ENCODE data around the gene PTGDR2. TPM values are rescaled to one million over a fixed set of nuclear protein-coding genes. Genes with fewer than 3 reads are reported as not detected.

PTGDR2 gene
- total RNA-seq, 1 donor from 2014 or later: not detected

DNA sequence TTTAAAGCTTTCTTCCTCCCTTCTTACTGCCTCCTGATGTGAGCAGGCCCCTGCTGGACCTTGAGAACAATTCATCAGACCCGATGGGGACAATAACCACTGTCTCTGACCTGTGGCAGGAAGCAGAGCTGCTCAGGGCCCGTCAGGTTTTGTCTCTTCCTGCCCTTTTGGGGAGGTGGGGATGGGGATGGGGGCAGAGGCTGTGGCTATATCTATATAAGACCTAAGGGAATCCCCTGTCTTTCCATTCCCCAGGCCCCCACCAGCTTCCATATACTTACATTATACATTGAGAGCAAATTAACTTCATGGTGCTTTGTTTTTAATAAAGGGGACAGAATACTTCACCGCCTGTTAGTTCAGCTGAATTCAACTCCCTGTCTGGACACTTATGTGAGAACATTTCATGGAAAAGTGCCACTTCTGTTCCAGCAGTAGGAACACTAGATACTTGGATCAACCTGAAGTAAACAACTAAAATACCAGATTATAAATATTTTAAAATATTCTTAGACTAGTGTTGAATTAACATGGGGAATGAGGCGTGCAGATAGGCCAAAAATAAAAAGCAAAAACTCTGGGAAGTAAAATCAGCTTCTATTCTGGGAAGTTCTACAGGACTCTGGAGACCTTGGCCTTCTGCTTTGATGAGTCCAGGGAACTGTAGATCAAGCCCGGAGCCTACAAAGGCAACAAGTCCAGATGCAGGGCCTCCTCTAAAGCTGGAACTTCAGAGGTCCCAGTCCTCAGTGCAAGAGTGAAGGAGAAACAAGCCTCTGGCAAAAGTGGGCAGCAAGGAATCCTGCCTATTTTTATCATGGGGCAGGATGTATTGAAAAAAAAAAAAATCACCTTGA is 22.7 kb upstream of the PTGDR2 start:
- Histone ChIP-seq H3K36me3 (ENCODE audit: control insufficient read depth, insufficient read depth, low read length) (no peaks in the 10 kb centered on the region), H3K27me3 (ENCODE audit: control insufficient read depth, insufficient read depth, low read length) (no peaks in the 10 kb centered on the region), H3K4me3 (ENCODE audit: low read depth, low read length) (no peak overlapping the region)
- TF ChIP-seq, protein P1, sequence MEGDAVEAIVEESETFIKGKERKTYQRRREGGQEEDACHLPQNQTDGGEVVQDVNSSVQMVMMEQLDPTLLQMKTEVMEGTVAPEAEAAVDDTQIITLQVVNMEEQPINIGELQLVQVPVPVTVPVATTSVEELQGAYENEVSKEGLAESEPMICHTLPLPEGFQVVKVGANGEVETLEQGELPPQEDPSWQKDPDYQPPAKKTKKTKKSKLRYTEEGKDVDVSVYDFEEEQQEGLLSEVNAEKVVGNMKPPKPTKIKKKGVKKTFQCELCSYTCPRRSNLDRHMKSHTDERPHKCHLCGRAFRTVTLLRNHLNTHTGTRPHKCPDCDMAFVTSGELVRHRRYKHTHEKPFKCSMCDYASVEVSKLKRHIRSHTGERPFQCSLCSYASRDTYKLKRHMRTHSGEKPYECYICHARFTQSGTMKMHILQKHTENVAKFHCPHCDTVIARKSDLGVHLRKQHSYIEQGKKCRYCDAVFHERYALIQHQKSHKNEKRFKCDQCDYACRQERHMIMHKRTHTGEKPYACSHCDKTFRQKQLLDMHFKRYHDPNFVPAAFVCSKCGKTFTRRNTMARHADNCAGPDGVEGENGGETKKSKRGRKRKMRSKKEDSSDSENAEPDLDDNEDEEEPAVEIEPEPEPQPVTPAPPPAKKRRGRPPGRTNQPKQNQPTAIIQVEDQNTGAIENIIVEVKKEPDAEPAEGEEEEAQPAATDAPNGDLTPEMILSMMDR (IDR thresholded peaks at IDR 0.05; ENCODE audit: insufficient read depth, low read length, poor library complexity, severe bottlenecking): no peak
- no peak for DNase-seq (ENCODE audit: low read depth)

GRCh38 chr11:60876168-60876485 is 20.4 kb upstream of the PTGDR2 start:
- TF ChIP-seq, protein P1 (IDR thresholded peaks at IDR 0.05; ENCODE audit: insufficient read depth, low read length, poor library complexity, severe bottlenecking): no peak
- no peaks in the 10 kb centered on the region for H3K27me3 ChIP-seq (ENCODE audit: control insufficient read depth, insufficient read depth, low read length)
- no peaks in the 10 kb centered on the region for H3K36me3 ChIP-seq (ENCODE audit: control insufficient read depth, insufficient read depth, low read length)
- no peak overlapping the region for H3K4me3 ChIP-seq (ENCODE audit: low read depth, low read length)
- no peak for DNase-seq (ENCODE audit: low read depth)

DNA sequence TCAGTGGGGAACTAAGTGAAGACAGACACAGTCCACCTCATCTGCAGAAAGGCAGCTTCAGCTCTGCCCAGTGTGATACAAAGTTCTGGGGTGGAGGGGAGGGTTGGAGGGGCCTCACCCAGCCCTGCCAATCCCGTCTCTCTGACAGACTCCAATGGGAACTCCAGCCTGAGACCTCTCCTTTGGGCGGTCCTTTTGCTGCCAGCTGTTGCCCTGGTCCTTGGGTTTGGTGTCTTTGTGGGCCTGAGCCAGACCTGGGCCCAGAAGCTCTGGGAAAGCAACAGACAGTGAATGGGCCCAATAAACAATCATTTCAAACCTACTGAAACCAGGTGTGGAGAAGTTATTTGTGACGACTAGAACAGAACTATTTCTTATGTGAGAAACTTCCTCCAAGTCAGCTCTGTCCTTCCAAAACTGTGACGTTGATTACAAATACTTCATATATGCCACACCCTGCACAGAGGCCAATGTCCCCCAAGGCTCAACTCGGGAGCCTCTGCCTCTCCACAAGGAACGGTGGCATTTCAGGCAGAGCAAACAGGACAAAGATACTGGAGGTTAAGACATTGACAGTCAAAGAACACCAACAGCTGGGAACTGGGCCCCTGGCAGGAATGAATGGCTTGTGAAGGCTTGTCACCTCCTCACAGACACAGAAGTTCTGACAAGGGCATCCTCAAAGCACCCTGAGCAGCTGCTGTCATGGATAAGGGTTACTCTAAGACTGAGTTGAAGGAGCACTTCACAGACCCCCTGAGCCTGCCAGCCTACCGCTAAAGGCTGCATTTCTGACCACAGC is 19.8 kb upstream of the PTGDR2 start:
- Histone ChIP-seq H3K4me3 (ENCODE audit: low read depth, low read length) (no peak overlapping the region), H3K36me3 (ENCODE audit: control insufficient read depth, insufficient read depth, low read length) (no peaks in the 10 kb centered on the region), H3K27me3 (ENCODE audit: control insufficient read depth, insufficient read depth, low read length) (no peaks in the 10 kb centered on the region)
- TF ChIP-seq, protein P1 (IDR thresholded peaks at IDR 0.05; ENCODE audit: insufficient read depth, low read length, poor library complexity, severe bottlenecking): no peak
- no peak for DNase-seq (ENCODE audit: low read depth)

- Histone ChIP-seq H3K27me3 (ENCODE audit: control insufficient read depth, insufficient read depth, low read length) (no peaks in the 10 kb centered on the region), H3K36me3 (ENCODE audit: control insufficient read depth, insufficient read depth, low read length) (no peaks in the 10 kb centered on the region), H3K4me3 (ENCODE audit: low read depth, low read length) (no peak overlapping the region)
- DNase-seq (ENCODE audit: low read depth): no peak
- TF ChIP-seq, protein P1 (IDR thresholded peaks at IDR 0.05; ENCODE audit: insufficient read depth, low read length, poor library complexity, severe bottlenecking): no peak
These were observed 18.9 kb upstream of the PTGDR2 start for GRCh38 chr11:60874421-60875365.

DNA sequence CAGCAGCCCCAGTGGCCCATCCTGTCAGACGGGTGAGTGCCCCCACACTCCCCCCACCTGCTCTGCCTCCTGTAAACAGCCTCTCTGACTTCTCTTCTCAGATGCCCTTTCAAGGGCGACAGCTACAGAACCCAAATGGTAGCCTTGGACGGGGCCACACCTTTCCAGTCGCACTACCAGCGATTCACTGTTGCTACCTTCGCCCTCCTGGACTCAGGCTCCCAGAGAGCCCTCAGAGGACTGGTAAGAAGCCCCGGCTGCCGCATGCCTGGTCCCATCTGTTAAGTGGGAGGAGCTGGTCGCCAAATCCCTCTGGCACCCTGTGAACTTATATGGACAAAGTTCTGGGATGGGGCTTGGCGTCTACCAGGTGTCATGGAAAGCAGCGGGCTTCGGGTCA is 17.8 kb upstream of the PTGDR2 start:
- no peak for DNase-seq (ENCODE audit: low read depth)
- TF ChIP-seq, protein P1 (IDR thresholded peaks at IDR 0.05; ENCODE audit: insufficient read depth, low read length, poor library complexity, severe bottlenecking): no peak
- Histone ChIP-seq H3K27me3 (ENCODE audit: control insufficient read depth, insufficient read depth, low read length) (no peaks in the 10 kb centered on the region), H3K36me3 (ENCODE audit: control insufficient read depth, insufficient read depth, low read length) (no peaks in the 10 kb centered on the region), H3K4me3 (ENCODE audit: low read depth, low read length) (no peak overlapping the region)
